Type B pancreatic cell (in vitro differentiated cells): Measurements from ENCODE around the gene E2F1. TPM values are rescaled to one million over a fixed set of nuclear protein-coding genes. Genes with fewer than 3 reads are reported as not detected.
A peak's percentile ranks its signal among the peaks of the same experiment; 100 is the strongest.
"Not testable (repeated sequence)": the region's sequence is repeated elsewhere in the genome, so short reads cannot be mapped to it uniquely, and the experiment has no call there.

Source experiments
- DNase-seq: peaks from one replicate; pipeline ENCODE4 v3.0.0; 2021; ENCODE audit warnings: mixed read lengths; ENCODE audit not compliant: unreplicated experiment; ENCODE audit errors: extremely low spot score
- H3K27ac Mint-ChIP-seq: 2 replicates; pipeline ENCODE4 v1.8.0; 2021; ENCODE audit warnings: mild to moderate bottlenecking, mixed read lengths
- H3K27me3 Mint-ChIP-seq: 2 replicates; pipeline ENCODE4 v1.8.0; 2021; ENCODE audit warnings: mixed read lengths
- H3K36me3 Mint-ChIP-seq: 2 replicates; pipeline ENCODE4 v1.8.0; 2021; ENCODE audit warnings: mixed read lengths
- H3K4me1 Mint-ChIP-seq: one replicate; pipeline ENCODE4 v1.8.0; 2021; ENCODE audit warnings: mixed read lengths; ENCODE audit not compliant: unreplicated experiment
- H3K4me3 Mint-ChIP-seq: 2 replicates; pipeline ENCODE4 v1.8.0; 2021; ENCODE audit warnings: mild to moderate bottlenecking, mixed read lengths
- H3K9me3 Mint-ChIP-seq: 2 replicates; pipeline ENCODE4 v1.8.0; 2021; ENCODE audit warnings: mixed read lengths
- total RNA-seq: library from RNA; stranded (reverse); gene quantifications from 2 replicates; pipeline ENCODE4 v1.2.1, GENCODE V29; 2021; ENCODE audit warnings: low replicate concordance
- TF ChIP-seq, protein P1 (sequence below): fragments of 200-600 bp; sonication (generic); conservative IDR thresholded peaks from 2 replicates; pipeline ENCODE4 v1.5.0; 2021; ENCODE audit warnings: antibody characterized with exemption, mild to moderate bottlenecking

The E2F1 gene
- total RNA-seq, 1 donor from 2014 or later: 32.8 TPM

DNA sequence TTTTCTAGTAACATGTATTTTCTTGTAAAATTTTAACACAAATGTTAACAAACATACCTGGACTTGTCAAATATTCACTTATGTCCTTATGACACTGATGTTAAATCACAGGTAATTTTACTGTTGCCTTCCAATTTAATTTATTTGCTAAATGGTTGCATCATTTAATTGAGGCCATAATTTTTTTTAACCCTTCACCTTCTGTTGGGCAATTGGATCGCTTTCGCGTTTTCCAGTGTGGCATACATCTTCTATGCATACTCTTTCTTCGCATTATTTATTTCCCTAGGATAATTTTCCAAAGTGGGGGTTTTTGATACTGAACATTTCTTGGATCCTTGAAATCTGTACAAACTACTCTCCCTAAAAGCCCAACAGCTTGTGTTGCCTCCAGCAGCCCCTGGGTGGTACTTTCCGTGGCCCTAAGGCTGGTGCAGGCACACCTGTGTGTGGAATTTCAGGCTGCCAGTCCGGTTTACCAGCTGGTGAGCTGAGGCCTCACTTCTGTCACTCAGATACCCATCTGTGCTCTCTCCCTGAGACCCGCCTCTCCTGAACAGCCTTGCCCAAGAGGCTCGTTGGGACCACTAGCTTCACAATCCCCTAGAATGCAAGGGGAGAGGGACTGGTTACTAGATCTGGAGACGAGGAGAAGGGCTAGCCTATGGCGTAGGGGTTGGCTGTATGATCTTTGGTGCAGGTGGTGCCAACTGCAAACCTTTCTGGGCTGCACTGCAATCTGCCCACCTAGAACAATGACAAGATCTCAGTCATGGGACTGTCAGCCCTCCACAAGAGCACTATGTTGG, 35.2 kb downstream of the E2F1 start:
- Mint-ChIP-seq H3K9me3 (no peaks in the 10 kb centered on the region), H3K4me3 (peak overlapping the region; percentile 79), H3K27ac (peak overlapping the region; percentile 97), H3K36me3 (peaks cover 21% of the 10 kb centered on the region), H3K27me3 (no peaks in the 10 kb centered on the region), H3K4me1 (peaks cover 68% of the 10 kb centered on the region)
- DNase-seq: no peak
- TF ChIP-seq, protein P1, sequence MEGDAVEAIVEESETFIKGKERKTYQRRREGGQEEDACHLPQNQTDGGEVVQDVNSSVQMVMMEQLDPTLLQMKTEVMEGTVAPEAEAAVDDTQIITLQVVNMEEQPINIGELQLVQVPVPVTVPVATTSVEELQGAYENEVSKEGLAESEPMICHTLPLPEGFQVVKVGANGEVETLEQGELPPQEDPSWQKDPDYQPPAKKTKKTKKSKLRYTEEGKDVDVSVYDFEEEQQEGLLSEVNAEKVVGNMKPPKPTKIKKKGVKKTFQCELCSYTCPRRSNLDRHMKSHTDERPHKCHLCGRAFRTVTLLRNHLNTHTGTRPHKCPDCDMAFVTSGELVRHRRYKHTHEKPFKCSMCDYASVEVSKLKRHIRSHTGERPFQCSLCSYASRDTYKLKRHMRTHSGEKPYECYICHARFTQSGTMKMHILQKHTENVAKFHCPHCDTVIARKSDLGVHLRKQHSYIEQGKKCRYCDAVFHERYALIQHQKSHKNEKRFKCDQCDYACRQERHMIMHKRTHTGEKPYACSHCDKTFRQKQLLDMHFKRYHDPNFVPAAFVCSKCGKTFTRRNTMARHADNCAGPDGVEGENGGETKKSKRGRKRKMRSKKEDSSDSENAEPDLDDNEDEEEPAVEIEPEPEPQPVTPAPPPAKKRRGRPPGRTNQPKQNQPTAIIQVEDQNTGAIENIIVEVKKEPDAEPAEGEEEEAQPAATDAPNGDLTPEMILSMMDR: peak; percentile 18

- H3K9me3 Mint-ChIP-seq: no peaks in the 10 kb centered on the region
- no peak for DNase-seq
- no peaks in the 10 kb centered on the region for H3K27me3 Mint-ChIP-seq
- peaks cover 27% of the 10 kb centered on the region for H3K36me3 Mint-ChIP-seq
- H3K27ac Mint-ChIP-seq: peak overlapping the region; percentile 97
- peak overlapping the region; percentile 79 for H3K4me3 Mint-ChIP-seq
- peaks cover 72% of the 10 kb centered on the region for H3K4me1 Mint-ChIP-seq
- TF ChIP-seq, protein P1: no peak
Measured at GRCh38 chr20:33650111-33650752, 36.0 kb downstream of the E2F1 start.

GRCh38 chr20:33649201-33649681, 36.9 kb downstream of the E2F1 start:
- no peak for DNase-seq
- Mint-ChIP-seq H3K27me3 (no peaks in the 10 kb centered on the region), H3K4me1 (peaks cover 69% of the 10 kb centered on the region), H3K27ac (peak overlapping the region; percentile 97), H3K36me3 (peaks cover 35% of the 10 kb centered on the region), H3K9me3 (no peaks in the 10 kb centered on the region), H3K4me3 (peak overlapping the region; percentile 32)
- TF ChIP-seq, protein P1: no peak

GRCh38 chr20:33648396-33649004, 37.7 kb downstream of the E2F1 start:
- Mint-ChIP-seq H3K27me3 (no peaks in the 10 kb centered on the region), H3K4me3 (no peak overlapping the region), H3K4me1 (peaks cover 61% of the 10 kb centered on the region), H3K27ac (peak overlapping the region; percentile 97), H3K36me3 (peaks cover 35% of the 10 kb centered on the region), H3K9me3 (no peaks in the 10 kb centered on the region)
- TF ChIP-seq, protein P1: no peak
- DNase-seq: no peak

GRCh38 chr20:33647603-33648395, 38.4 kb downstream of the E2F1 start:
- no peak for DNase-seq
- Mint-ChIP-seq H3K4me3 (no peak overlapping the region), H3K36me3 (peaks cover 40% of the 10 kb centered on the region), H3K9me3 (no peaks in the 10 kb centered on the region), H3K4me1 (peaks cover 56% of the 10 kb centered on the region), H3K27me3 (no peaks in the 10 kb centered on the region), H3K27ac (peak overlapping the region; percentile 97)
- TF ChIP-seq, protein P1: no peak

DNA sequence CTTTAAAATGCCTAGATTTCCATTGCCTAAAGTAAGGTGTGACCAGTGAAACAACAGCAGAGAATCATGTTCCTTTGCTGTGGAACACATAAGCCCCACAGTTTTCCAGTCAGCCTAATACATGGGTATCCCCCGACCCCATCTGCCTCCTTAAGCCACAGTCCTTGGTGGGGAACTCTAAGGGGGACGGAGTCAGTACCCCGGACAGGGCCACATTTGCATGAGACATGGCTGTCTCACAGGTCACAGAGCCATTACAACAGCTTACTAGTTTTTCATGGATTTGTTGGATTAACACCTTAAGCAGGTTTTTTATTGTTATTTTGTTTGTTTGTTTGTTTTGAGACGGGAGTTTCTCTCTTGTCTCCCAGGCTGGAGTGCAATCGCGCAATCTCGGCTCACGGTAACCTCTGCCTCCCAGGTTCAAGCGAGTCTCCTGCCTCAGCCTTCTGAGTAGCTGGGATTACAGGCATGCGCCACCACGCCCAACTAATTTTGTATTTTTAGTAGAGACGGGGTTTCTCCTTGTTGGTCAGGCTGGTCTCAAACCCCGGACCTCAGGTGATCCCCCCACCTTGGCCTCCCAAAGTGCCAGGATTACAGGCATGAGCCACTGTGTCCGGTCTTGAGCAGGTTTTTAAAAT, 39.1 kb downstream of the E2F1 start:
- DNase-seq, H3K27ac Mint-ChIP-seq, H3K9me3 Mint-ChIP-seq, H3K4me3 Mint-ChIP-seq, H3K27me3 Mint-ChIP-seq: not testable (repeated sequence)
- Mint-ChIP-seq H3K4me1 (peaks cover 55% of the 10 kb centered on the region), H3K36me3 (peaks cover 42% of the 10 kb centered on the region)
